Central memory CD4-positive, alpha-beta T cell (primary cell): Measurements from ENCODE around the gene HERC6.
A peak's percentile ranks its signal among the peaks of the same experiment; 100 is the strongest.
"Not testable (repeated sequence)": the region's sequence is repeated elsewhere in the genome, so short reads cannot be mapped to it uniquely, and the experiment has no call there.

Source experiments
- DNase-seq: peaks from one replicate; pipeline ENCODE4 v3.0.0; 2022

HERC6 gene

DNA sequence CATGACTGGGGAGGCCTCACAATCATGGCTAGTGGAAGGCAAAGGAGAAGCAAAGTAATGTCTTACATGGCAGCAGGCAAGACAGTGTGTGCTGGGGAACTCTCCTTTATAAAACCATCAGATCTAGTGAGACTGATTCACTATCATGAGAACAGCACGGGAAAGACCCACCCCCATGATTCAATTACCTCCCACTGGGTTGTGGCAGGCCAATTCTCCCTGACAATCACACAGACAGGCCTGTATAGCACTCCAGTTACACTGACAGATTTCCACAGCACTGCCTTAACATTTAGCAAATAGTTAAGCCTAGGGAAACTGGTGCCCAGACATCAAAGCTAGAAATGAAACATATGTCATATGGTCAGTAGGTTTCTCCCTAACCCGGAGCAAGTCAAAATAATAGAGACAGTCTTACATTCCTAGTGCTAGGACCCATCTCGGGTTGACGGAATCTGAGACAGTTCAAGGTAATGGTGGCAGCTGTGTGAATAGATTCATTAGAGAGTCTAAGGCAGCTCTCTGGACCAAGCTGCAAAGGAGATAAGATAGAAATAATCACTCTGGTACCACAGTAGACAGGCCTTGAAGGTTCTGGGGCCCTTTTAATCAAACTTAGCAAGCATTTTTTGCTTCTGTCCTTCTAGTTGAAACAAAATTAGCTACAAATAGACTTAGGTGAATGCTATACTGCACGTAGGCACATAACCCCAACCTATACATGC lies 68.9 kb downstream of the HERC6 start:
- no peak for DNase-seq

DNA sequence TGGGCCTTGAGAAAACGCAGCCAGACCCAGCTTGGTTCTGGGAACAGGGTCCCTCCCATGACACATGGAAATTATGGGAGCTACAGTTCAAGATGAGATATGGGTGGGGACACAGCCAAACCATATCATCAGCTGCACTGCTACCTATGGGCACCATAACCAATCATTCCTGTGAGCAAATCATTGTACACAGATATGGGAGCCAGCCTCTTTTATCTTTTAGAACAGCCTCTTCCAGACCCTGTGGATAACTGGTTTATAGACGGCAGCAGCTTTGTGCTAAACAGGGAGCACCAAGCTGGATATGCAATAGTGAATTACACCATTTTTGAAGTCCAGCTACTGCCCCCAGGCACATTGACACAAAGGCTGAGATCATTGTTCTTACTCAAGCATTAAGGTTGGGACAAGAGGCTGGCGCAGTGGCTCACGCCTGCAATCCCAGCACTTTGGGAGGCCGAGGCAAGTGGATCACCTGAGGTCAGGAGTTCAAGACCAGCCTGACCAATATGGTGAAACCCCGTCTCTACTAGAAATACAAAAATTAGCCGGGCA lies 69.6 kb downstream of the HERC6 start:
- DNase-seq, result not testable (repeated sequence)

DNA sequence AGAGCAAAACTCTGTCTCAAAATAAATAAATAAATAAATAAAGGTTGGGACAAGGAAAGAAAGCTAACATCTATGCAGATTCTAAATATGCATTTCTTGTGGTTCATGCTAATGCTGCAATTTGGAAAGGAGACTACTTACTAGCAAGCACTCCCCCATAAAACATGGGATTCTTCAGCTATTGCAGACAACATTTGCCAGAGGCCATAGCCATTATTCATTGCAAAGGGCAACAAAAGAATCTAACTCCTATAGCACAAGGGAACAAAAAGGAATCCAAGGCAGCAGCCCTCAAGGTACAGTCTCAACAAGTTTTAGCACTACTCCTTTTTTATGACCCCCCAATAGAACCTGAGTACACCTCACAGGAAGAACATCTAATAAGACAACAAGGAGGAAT lies 70.2 kb downstream of the HERC6 start:
- no peak for DNase-seq

DNA sequence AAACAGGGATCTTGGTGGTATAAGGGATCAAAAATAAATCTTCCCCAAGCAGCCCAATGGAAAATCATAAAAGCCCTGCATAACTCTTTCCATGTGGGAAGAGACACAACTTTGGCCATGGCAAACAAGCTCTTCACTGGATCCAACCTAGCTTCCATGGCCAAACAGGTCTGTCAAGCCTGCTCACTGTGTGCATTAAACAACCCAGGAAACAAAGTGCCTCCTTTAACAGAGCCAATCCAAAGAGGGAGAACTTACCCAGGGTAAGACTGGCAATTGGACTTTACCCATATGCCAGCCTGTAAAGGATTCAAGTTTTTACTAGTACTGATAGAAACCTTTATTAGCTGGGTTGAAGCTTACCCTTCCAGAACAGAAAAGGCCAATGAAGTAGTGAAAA lies 70.6 kb downstream of the HERC6 start:
- DNase-seq, result no peak

DNA sequence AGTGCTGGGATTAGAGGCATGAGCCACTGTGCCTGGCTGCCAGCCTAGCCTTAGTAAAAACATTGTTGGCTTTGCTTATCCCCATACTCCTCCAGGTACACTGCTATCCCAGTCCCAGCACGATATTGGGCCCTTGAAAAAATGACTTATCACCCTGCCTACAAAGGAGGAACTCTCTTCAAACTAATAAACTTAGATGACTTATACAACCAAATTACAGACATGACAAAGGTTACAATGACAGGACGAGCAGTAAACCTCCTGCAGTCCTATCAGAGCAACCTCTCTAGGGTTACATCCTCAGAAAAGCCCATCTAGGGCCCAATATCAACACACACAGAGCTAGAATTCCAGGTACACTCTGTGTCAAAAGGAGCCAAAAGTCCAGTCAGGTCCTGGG lies 72.6 kb downstream of the HERC6 start:
- DNase-seq, result no peak

DNA sequence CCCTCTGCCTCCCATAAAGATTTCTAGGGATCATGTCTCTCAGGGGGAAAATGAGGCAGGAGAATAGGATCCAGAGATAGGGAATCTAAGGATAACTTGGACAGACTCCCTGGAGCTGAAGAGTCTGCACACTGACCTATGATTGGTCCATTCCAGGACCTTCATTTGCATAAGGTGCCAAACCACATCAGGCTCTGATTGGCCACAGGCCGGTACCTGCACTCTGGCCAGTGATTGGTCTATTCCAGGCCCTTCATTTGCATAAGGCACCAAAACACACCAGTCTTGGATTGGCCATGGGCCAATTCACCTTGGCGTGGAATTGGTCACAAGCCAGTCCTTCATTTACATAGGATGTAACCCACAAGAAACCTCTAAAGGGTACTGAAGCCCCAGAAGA lies 74.3 kb downstream of the HERC6 start:
- DNase-seq, result no peak

DNA sequence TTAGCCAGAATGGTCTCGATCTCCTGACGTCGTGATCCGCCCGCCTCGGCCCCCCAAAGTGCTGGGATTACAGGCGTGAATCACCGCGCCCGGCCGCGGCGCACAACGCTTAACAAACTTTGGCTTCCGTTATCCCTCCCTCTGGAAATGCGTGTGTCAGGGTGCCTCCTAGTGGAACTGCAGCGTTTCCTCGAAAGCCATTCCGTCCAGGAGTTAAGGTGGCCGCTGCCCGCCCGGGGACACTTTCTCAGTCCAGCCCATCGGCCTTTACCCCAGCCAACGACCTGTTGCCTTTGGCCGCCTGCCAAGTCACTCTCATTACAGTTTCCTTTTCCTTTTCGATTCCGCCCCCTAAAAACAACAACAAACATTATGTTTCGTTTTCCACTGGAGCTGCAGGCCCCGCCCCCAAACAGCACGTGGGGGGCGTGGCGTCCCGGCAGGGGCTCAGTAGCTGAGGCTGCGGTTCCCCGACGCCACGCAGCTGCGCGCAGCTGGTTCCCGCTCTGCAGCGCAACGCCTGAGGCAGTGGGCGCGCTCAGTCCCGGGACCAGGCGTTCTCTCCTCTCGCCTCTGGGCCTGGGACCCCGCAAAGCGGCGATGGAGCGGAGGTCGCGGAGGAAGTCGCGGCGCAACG lies 78.1 kb downstream of the HERC6 start, which contains the start of gene HERC5:
Gene HERC5, plus strand, starts transcription at position 450 of the 637 bp plus-strand sequence. Its CDS starts 151 bp downstream, at position 601.
- DNase-seq, result peak; percentile 95

DNA sequence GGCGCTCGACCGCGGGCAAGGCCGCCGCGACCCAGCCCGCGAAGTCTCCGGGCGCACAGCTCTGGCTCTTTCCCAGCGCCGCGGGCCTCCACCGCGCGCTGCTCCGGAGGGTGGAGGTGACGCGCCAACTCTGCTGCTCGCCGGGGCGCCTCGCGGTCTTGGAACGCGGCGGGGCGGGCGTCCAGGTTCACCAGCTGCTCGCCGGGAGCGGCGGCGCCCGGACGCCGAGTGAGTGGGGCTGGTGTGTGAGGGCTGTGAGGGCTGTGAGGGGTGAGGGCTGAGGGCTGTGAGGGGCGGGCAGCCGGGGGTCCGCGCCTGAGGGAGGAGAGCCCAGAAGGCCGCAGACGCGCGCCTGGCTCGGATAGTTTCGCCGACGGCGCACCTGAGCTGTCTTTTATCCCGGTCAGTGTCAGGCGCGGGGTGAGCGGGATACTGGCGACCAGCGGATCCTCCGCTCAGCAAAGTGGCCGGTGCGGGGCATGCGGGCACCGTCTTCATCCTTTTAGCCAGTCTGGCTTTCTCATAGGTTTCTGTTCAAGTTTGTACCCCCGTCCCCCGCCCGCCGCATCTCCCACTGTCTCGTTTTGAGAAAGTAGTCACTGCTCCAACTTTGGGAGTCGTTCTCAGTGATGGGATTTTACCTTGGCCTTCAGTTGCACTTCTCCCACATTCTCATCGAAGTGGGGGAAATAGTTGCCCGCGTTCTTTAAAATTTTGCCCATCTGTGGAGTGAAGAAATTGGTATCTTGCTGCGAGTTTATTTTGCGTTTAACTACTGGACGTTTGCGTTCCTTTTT lies 78.9 kb downstream of the HERC6 start:
- no peak for DNase-seq

DNA sequence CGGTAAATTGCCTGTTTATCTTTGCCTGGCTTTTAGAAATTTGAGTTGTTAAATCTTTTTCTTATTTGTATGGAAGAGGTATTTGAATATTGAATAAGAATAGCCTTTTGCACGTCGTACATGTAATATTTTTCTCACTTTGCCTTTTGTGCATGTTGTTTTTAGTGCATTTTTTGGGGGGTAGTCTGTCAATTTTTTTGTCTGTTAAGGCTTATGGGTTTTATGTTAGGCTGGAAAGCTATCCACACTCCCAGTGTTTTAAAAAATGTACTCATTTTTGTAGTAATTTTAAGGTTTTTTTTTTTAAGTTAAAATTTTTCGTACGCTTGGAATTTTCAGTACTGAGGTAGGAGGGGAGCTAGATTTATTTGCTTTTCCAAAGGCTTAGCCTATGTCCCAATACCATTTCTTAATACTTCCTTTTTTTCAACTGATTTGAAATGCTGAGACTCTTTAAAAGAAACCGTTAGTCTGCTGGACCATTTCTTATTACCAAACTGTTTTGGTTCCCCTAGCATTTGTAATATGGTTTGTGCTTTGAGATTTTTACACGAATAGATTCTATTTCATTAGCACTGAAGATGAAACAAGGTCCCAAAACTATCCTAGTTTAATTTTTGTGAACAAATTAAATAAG lies 79.6 kb downstream of the HERC6 start:
- DNase-seq, result no peak

DNA sequence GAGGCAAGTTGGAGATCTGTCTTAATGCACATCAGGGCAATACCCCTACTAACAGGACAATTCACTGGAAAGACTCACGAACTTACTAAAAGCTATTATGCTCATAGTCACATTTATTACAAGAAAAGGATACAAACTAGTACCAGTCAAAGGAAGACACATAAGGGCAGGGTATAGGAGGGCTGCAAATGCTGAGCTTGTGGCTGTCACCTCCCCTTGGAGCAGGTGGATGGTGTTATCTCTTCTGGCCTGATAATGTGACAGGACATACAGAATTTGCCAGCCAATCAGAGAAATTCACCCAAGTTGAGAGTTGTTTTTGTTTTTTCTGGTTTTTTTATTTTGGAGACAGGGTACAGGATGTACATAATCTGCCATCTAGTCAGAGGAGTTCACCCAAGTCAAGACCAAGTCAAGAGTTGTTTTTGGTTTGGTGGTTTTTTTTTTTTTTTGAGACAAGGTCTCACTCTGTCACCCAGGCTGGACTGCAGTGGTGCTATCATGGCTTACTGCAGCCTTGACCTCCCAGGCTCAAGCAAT lies 87.1 kb downstream of the HERC6 start:
- DNase-seq, result no peak

DNA sequence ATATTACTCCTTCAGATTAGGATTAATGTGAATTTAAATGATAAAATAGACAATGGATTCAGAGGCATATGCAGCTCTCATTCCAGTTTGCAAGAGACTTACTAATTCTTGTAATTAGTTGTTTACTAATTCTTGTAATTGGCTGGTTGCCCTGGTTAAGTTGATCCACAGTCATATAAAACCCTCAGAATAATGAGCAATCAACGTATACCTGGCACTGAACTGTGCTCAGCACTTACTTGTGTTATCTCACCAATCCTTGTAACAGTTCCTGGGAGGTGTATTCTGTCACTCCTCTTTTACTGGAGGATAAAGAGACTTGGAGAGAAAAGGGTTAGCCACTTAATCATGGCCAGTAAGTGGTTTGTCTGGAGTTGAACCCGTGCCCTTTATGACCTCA lies 88.7 kb downstream of the HERC6 start:
- no peak for DNase-seq

DNA sequence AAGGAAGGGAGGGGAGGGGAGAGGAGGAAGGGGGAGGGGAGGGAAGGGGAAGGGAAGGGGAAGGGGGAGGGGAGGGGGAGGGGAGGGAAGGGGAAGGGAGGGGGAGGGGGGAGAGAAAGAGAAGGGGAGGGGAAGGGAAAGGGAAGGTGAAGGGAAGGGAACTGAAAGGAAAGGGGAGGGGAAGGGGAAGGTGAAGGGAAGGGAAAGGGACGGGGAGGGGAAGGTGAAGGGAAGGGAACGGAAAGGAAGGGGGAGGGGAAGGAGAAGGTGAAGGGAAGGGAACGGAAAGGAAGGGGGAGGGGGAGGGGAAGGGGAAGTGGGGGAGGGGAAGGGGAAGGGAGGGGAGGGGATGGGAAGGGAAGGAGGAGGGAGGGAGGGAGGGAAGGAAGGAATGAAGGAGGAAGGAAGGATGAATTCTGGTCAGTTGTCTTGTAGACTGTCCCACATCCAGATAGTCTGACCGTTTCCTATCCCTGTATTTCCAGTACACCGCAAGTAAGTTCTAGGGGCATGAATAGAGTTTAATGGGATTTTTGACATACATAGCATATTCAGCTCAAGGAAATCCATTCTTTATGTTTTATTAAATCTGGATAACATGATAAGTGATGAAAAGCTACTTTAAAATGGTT lies 98.7 kb downstream of the HERC6 start:
- no peak for DNase-seq

DNA sequence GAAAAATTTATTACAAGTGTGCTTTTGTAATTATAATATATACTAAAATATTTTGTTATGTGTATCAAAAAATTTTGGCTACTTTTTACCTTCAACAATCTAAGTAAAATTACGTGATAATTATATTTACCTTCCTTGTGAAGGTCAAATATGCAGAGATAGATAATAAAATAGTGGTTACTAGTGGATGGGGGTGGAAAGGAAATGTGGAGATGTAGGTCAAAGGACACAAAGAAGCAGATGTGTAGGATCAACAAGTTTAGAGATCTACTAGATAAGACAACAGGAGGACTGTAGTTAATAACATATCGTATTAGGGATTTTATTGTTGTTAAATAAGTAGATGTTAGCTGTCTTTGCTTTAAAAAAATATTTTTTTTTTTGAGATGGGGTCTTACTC lies 99.6 kb downstream of the HERC6 start:
- no peak for DNase-seq

DNA sequence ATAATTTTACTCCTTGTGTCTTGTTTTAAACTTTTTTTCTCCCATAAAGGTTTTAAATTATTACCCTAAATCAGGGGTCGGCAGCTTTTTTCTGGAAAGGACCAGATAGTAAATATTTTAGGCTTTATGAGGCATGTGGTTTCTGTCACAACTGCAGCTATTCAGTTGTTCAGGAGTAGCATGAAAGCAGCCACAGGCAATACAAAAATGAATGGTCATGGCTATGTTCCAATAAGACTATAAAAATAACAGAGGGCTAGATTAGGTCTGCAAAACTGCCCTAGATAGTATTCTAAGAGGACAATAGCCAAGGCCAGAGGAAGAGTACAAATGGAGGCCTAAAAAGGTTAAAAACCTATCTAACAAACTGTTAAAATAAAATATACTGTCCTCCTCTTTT lies 102.9 kb downstream of the HERC6 start:
- DNase-seq, result no peak

DNA sequence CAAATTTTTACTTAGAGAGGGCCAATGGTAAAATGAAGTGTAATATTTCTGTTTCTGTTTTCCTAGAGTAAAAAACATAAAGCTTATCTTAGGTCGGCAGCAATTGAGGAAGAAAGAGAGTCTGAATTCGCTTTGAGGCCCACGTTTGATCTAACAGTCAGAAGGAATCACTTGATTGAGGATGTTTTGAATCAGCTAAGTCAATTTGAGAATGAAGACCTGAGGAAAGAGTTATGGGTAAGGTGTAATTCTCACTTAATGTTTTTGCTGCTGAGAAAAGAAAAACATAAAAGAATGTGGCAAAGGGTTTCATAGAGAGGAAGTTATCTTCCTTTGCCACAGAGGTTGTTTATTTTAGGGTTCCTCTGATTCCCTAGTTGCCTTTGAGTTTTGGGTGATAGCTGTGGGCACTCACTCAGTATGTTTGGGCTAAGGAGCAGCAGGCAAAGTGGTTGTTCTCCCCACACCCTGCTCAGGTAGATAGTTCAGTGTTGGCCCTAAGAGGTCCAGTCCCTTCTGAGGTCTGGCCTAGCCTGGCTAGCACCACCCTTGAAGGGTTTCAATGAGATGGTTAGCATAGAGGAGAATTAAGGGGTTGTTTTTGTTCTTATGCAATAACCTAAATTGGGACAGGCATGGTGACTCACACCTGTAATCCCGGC lies 110.6 kb downstream of the HERC6 start:
- DNase-seq, result no peak
